Stimulated activated CD8-positive, alpha-beta memory T cell treated with anti-CD3 and anti-CD28 coated beads, Interleukin-4, amount 100 ng/mL, for 48 hours (primary cell): ENCODE data around the gene PTP4A2.
"Not testable (repeated sequence)": the region's sequence is repeated elsewhere in the genome, so short reads cannot be mapped to it uniquely, and the experiment has no call there.

Source experiments
- DNase-seq: peaks from one replicate; pipeline ENCODE4 v3.0.0-alpha.2; 2020

Gene PTP4A2

DNA sequence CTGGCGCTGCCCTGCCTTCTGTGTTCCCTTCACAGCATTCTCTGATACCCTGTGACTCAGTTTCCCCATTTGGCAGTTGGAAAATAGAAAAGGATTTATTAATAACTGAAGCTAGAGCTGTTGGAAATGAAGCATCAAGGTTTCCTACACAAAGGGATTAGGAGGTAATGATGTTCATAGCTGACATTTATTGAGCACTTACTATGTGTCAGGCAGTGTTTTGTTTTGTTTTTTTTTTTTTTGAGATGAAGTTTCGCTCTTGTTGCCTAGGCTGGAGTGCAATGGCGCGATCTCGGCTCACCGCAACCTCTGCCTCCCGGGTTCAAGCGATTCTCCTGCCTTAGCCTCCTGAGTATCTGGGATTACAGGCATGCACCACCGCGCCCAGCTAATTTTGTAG is 7.5 kb upstream of the PTP4A2 start:
- DNase-seq: not testable (repeated sequence)

GRCh38 chr1:31944205-31945089 is 6.3 kb upstream of the PTP4A2 start:
- peak; percentile 86 for DNase-seq

DNA sequence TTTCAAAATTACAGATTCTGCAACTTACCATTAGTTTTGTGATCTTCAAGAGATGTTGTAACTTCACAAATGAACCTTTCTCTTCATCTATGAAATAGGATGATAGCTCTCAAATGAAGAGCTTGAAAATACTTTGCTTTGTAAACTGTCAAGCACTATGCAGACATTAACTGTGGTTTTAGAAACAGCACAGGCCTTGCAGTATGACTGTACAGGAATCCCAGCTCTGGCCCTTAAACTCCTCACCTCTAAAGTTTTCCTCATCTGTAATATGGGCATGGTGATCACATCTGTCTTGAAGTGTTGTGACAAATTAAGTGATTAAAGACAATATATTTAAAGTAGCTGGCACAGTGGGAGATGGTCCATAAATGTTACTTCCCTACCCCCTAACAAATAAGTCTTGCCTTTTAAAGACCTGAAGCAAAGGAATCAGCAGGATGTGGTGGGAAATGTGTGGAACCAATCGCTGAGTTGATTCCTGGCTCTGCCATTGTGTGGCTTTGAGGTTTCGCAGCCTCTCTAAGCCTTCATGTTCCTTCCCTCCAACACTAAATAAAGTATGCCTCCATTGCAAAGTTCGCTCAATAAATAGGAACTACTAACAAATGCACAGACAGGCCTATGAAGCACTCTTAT is 5.5 kb upstream of the PTP4A2 start:
- DNase-seq: peak; percentile 43

GRCh38 chr1:31942061-31942460 is 3.9 kb upstream of the PTP4A2 start:
- not testable (repeated sequence) for DNase-seq

GRCh38 chr1:31939484-31940329 is 1.5 kb upstream of the PTP4A2 start:
- DNase-seq: peak; percentile 85

- peak; percentile 82 for DNase-seq
Observed at GRCh38 chr1:31937300-31938183, 626 bp downstream of the PTP4A2 start.

DNA sequence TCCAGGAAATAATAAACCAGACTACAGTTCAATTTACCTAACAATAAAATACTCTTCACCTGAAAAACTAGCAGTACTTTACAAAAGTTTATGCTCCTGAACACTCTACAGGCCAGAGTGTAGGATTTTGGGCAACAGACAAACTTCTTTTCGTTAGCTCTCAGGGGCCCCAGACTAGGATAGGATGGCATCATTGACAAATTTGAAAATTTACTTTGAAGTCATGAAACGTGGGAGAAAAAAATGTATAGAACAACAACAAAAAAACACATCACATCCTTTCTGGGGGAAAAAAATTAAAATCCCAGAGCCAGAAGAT is 1.2 kb downstream of the PTP4A2 start:
- no peak for DNase-seq

DNA sequence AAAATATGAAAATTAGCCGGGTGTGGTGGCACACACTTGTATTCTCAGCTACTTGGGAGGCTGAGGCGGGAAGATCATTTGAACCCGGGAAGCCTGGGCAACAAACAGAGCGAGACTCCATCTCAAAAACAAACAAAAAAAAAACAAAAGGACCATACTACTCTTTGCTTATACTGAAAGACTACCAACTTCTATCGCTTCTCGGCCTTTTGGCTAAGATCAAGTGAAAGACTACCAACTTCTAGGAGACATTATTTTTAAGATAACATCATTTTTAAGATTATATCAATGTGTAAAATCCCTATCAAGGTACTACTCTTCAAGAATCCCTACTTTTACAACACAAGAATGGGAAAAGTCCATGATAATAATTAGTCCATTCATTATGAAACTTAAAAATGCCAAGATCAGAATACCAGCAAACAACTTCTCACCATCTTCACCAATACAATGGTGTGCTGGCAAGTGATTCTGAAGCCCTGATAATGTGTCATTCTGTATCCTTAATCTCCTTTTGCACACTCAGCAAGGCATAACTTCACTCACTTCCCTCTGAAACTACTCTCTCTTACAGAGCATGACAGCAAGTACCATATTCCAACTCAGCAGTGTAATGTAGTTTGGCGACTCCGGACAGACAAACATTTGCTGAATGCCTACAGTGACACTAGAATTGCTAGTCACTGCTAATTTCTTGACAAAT is 1.7 kb downstream of the PTP4A2 start:
- DNase-seq: no peak

GRCh38 chr1:31934706-31935629 is 3.2 kb downstream of the PTP4A2 start:
- DNase-seq: no peak

GRCh38 chr1:31932491-31933316 is 5.5 kb downstream of the PTP4A2 start:
- no peak for DNase-seq

DNA sequence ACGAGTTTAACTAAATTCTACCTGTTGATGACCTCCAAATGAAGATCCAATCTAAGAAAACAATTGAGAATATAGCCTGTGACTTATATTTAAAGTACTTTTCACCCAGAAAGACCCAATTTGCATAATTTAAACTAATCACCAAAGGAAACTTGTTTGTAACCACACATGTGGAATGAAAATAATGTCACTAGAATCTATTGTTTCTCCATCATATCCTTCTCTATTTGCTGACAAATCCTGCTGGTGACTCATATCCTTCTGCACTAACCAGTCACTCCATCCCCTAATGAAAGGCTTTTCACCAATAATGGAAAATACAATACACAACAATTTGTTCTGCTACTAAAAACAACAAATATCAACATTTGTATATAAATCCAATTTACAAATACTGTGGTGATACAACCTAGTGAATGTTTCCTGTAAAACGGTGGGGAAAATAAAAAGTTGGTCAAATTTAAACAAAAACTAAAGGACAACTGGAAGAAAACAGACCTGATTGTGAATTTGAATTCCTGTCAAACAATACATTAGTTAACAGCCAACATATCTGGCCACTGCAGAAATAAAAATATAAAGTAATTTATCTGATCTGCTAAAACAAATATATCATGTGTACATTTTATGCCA is 6.5 kb downstream of the PTP4A2 start:
- DNase-seq: no peak

DNA sequence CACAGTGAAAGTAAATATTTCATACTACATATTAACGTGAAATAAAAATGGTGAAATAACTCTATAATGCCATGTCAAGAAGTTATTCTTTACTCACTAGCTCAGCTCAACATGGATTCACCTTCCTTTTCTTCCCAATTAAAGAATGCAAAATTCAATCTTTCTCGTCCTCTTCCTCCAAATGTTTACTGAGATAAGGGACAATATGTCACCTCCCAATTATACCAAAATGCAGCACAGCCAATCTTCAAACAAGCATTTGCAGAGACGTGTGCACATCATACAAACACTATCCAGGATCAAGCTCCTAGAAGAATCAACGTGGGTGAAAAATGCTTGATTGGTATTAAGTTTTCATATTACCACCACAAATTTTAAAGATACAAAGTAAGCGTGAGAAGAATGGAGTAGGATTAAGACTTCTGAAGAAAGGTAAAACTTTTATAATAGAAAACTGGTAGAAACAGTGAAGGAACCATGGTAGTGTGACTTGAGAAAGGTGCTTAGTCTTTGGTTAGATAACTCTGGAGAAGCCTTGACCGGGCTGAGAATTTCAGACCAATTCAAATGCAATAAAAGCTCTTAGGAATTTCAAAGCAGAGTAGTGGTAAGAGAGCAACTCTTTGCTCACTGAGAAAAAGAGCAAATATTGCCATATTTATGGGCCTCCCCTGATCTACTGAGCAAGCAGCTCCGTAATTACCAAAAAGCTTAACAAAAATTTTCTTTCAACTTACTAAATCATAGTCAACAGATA is 7.2 kb downstream of the PTP4A2 start:
- no peak for DNase-seq

GRCh38 chr1:31927661-31927980 is 10.5 kb downstream of the PTP4A2 start:
- DNase-seq: no peak

DNA sequence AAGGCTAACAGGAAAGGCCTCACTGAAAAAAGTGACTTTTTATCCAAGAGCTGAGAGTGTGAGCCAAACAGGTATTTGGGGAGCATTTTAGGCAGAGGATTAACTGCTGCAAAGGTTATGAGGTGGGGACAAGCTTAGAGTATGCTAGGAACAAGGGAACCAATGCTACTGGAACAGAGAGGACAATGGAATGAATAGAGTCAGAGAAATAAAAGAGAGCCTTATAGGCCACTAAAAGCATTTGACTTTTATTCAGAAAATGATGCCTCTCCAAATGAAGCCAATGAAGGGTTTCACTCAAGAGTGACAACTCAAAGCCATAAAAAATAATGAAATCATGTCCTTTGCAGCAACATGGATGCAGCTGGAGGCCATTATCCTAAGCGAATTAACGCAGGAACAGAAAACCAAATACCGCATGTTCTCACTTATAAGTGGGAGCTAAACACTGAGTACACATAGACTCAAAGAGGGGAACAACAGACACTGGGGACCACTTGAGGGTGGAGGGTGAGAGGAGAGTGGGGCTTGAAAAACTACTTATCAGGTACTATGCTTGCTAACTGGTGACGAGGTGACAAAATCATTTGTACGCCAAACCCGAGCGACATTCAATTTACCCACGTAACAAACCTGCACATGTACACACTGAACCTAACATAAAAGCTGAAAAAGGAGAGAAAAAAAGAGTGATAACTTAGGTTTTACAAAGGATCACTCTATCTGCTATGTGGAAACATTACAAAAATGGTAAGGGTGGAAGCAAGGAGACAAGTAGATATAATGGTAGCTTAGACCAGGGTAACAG is 11.1 kb downstream of the PTP4A2 start:
- no peak for DNase-seq

- DNase-seq: no peak
Observed at GRCh38 chr1:31926252-31926651, 11.9 kb downstream of the PTP4A2 start.

- DNase-seq: not testable (repeated sequence)
Observed at GRCh38 chr1:31925824-31926223, 12.3 kb downstream of the PTP4A2 start.

DNA sequence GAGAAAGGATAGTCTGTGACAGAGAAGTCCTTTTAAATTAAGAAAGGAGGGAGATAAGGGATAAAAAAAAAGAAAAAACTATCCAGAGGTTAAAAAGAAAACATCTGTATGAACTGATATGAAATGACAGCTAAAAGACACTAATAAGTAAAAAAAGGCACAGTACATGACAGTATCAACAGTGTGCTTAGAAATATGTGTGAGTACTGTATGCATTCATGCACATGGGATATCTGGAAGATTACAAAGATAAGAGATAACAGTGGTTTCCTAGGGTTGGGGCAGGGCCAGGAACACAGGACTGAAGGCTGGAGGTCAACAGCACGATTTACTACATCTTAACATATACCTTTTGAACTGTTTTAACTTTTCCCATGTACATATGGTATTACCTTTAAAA is 13.3 kb downstream of the PTP4A2 start:
- no peak for DNase-seq
